HepG2 (cell line): ENCODE results near the gene SDC1. TPM values are rescaled to one million over a fixed set of nuclear protein-coding genes. Genes with fewer than 3 reads are reported as not detected.

Experiments
- AKAP8 ChIP-seq: sonication (generic); formaldehyde crosslinking; IDR thresholded peaks from 2 replicates; pipeline ENCODE4 v1.5.1; 2020; ENCODE audit warnings: mild to moderate bottlenecking, missing genetic modification reagents
- ARHGAP35 ChIP-seq: sonication (generic); formaldehyde crosslinking; IDR thresholded peaks from 2 replicates; pipeline ENCODE4 v1.9.0; 2022; ENCODE audit warnings: mild to moderate bottlenecking, inconsistent platforms, moderate library complexity, missing genetic modification reagents, borderline replicate concordance
- ATF4 ChIP-seq, 2 experiments: fragments of 450-650 bp in 1 of 2; sonication (generic) in 1 of 2; formaldehyde crosslinking; IDR thresholded peaks; 2 replicates each; pipeline versions ENCODE4 v1.5.0 to v1.8.0; 2020 to 2022; ENCODE audit warnings: mild to moderate bottlenecking in 1 of 2, missing genetic modification reagents in 1 of 2
- CENPX ChIP-seq: sonication (generic); formaldehyde crosslinking; IDR thresholded peaks from 2 replicates; pipeline ENCODE4 v1.9.0; 2021; ENCODE audit warnings: mild to moderate bottlenecking, missing genetic modification reagents, moderate library complexity
- EHMT2 ChIP-seq: fragments of 200-600 bp; sonication (generic); IDR thresholded peaks from 2 replicates; pipeline ENCODE4 v1.7.0; 2017; ENCODE audit warnings: antibody characterized with exemption, low read depth, low read length, borderline replicate concordance
- FOXO4 ChIP-seq: sonication (generic); formaldehyde crosslinking; conservative IDR thresholded peaks from 2 replicates; pipeline ENCODE4 v1.8.1; 2023; ENCODE audit warnings: missing genetic modification reagents
- GABPA ChIP-seq, 2 experiments: IDR thresholded peaks; 2 replicates each; pipeline ENCODE4 v1.6.1; 2011 to 2016; ENCODE audit warnings: low read depth in 2 of 2, low read length in 1 of 2, missing biosample characterization in 1 of 2, missing genetic modification characterization in 1 of 2
- HMG20A ChIP-seq: IDR thresholded peaks from 2 replicates; pipeline ENCODE4 v1.6.1; 2016; ENCODE audit warnings: borderline replicate concordance
- HMGA1 ChIP-seq: sonication (generic); formaldehyde crosslinking; conservative IDR thresholded peaks from 2 replicates; pipeline ENCODE4 v1.4.0; 2020; ENCODE audit warnings: missing genetic modification reagents
- HNF4A ChIP-seq: sonication (generic); formaldehyde crosslinking; IDR thresholded peaks from 2 replicates; pipeline ENCODE4 v1.4.0; 2020; ENCODE audit warnings: missing genetic modification reagents
- HNF4G ChIP-seq, 2 experiments: sonication (generic) in 1 of 2; formaldehyde crosslinking in 1 of 2; IDR thresholded peaks; 2 replicates each; pipeline versions ENCODE4 v1.4.0 to v1.6.1; 2011 to 2020; ENCODE audit warnings: borderline replicate concordance in 2 of 2, low read depth in 2 of 2, mild to moderate bottlenecking in 2 of 2, low read length in 1 of 2, missing genetic modification reagents in 1 of 2, moderate library complexity in 1 of 2
- MAFF ChIP-seq: IDR thresholded peaks from 2 replicates; pipeline ENCODE4 v1.6.1; 2011; ENCODE audit warnings: low read depth, low read length, improper control_type of control experiment
- NR1H2 ChIP-seq: sonication (generic); formaldehyde crosslinking; IDR thresholded peaks from 2 replicates; pipeline ENCODE4 v1.8.1; 2022; ENCODE audit warnings: low read depth, missing genetic modification reagents, borderline replicate concordance
- PAX8 ChIP-seq: sonication (generic); formaldehyde crosslinking; IDR thresholded peaks from 2 replicates; pipeline ENCODE4 v1.8.0; 2022; ENCODE audit warnings: mild to moderate bottlenecking, missing genetic modification reagents, borderline replicate concordance
- SALL1 ChIP-seq: sonication (generic); formaldehyde crosslinking; IDR thresholded peaks from 2 replicates; pipeline ENCODE4 v1.8.0; 2022; ENCODE audit warnings: mild to moderate bottlenecking, missing genetic modification reagents
- SMYD3 ChIP-seq: sonication (generic); formaldehyde crosslinking; IDR thresholded peaks from 2 replicates; pipeline ENCODE4 v1.8.1; 2023; ENCODE audit warnings: mild to moderate bottlenecking, missing genetic modification reagents
- SUZ12 ChIP-seq: fragments of 150-350 bp; IDR thresholded peaks from 2 replicates; pipeline ENCODE4 v1.6.1; 2014; ENCODE audit warnings: low read depth, low read length
- TBX2 ChIP-seq: sonication (generic); formaldehyde crosslinking; IDR thresholded peaks from 2 replicates; pipeline ENCODE4 v1.5.0; 2020; ENCODE audit warnings: missing genetic modification reagents, mild to moderate bottlenecking, borderline replicate concordance
- ZMYM2 ChIP-seq: sonication (generic); formaldehyde crosslinking; IDR thresholded peaks from 2 replicates; pipeline ENCODE4 v1.8.0; 2022; ENCODE audit warnings: mild to moderate bottlenecking, missing genetic modification reagents
- ZNF703 ChIP-seq: sonication (generic); formaldehyde crosslinking; IDR thresholded peaks from 2 replicates; pipeline ENCODE4 v1.5.1; 2020; ENCODE audit warnings: missing genetic modification reagents, mild to moderate bottlenecking, moderate library complexity, borderline replicate concordance
- polyA plus RNA-seq, 8 experiments: library from polyadenylated mRNA; depleted of rRNA in 3 of 8; stranded (reverse) in 7 of 8; unstranded in 1 of 8; fragments of >200 nt; fragmentation: Illumina TruSeq in 4 of 8; extraction: Trizol in 4 of 8; gene quantifications; 2 replicates each; pipeline versions ENCODE4 v1.2.1 to v1.2.3, GENCODE V29; 2011 to 2016; ENCODE audit warnings: low read depth in 4 of 8, missing spikeins in 1 of 8, mixed read lengths in 1 of 8; ENCODE audit not compliant: insufficient read depth in 1 of 8
- total RNA-seq, 5 experiments: library from RNA; depleted of rRNA; stranded (reverse); fragments of >200 nt; fragmentation: Illumina TruSeq; extraction: Trizol; gene quantifications; 2 replicates each; pipeline ENCODE4 v1.2.3, GENCODE V29; 2016; ENCODE audit warnings: low read depth in 1 of 5
- TF ChIP-seq, protein P1 (sequence below): sonication (generic); formaldehyde crosslinking; conservative IDR thresholded peaks from 2 replicates; pipeline ENCODE4 v1.4.0; 2020; ENCODE audit warnings: mild to moderate bottlenecking, missing genetic modification reagents, moderate library complexity
- TF ChIP-seq, protein P2 (sequence below): sonication (generic); formaldehyde crosslinking; conservative IDR thresholded peaks from 2 replicates; pipeline ENCODE4 v1.8.0; 2022; ENCODE audit warnings: mild to moderate bottlenecking, moderate library complexity, missing genetic modification reagents

The SDC1 gene
- total and polyA plus RNA-seq, 2 of the 13 experiments (the other 11 are each of a cell fraction or from before 2014, with no cell fraction given), result 108 to 119 TPM

DNA sequence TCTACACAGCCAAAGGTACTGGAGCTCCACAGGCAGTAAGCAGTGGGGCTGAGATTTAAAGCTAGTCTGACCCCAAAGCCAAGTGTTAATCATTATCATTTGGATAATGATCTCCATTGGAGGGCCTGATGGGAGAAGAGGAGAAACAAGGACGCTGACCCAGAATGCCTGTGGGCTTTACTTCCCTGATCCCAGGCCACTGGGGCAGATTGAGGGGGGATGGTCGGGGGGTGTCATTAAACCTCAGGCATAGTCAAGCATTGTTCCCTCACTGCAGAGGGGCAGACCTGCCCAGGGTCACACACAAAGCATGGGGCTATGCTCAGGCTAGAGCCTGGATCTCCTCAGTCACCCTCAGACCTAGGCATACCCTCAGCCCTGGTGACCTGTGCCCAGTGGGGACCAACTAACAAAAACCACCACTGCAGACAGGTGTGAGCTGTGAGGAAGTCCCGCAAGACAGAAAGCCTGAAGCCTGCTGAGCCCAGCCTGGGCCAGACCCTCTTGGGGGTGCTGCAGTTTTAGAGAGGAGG lies 53.4 kb downstream of the SDC1 start (continued):
- 0 out of 2 replicates have a peak, but pooled peaks have one; percentile 1 for TF ChIP-seq EHMT2
- no peak for TF ChIP-seq ZNF703 (CRISPR knock-in tag)
- TF ChIP-seq HNF4A (CRISPR knock-in tag), result peak; percentile 72
- TF ChIP-seq NR1H2 (CRISPR knock-in tag), result no peak
- TF ChIP-seq SMYD3 (CRISPR knock-in tag), result no peak
- TF ChIP-seq, protein P1, sequence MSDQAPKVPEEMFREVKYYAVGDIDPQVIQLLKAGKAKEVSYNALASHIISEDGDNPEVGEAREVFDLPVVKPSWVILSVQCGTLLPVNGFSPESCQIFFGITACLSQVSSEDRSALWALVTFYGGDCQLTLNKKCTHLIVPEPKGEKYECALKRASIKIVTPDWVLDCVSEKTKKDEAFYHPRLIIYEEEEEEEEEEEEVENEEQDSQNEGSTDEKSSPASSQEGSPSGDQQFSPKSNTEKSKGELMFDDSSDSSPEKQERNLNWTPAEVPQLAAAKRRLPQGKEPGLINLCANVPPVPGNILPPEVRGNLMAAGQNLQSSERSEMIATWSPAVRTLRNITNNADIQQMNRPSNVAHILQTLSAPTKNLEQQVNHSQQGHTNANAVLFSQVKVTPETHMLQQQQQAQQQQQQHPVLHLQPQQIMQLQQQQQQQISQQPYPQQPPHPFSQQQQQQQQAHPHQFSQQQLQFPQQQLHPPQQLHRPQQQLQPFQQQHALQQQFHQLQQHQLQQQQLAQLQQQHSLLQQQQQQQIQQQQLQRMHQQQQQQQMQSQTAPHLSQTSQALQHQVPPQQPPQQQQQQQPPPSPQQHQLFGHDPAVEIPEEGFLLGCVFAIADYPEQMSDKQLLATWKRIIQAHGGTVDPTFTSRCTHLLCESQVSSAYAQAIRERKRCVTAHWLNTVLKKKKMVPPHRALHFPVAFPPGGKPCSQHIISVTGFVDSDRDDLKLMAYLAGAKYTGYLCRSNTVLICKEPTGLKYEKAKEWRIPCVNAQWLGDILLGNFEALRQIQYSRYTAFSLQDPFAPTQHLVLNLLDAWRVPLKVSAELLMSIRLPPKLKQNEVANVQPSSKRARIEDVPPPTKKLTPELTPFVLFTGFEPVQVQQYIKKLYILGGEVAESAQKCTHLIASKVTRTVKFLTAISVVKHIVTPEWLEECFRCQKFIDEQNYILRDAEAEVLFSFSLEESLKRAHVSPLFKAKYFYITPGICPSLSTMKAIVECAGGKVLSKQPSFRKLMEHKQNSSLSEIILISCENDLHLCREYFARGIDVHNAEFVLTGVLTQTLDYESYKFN (CRISPR knock-in tag), result peak; percentile 45; the same call in 1 of the 2 replicates
- no peak for TF ChIP-seq HMG20A (CRISPR knock-in tag)
- TF ChIP-seq FOXO4 (CRISPR knock-in tag), result no peak
- TF ChIP-seq ATF4 (CRISPR knock-in tag; IDR thresholded peaks at IDR 0.05), result no peak
- peak; percentile 36; the same call in 1 of the 2 replicates for TF ChIP-seq SALL1 (CRISPR knock-in tag)
- TF ChIP-seq MAFF, result no peak
- no peak for TF ChIP-seq ZMYM2
- TF ChIP-seq, protein P2, sequence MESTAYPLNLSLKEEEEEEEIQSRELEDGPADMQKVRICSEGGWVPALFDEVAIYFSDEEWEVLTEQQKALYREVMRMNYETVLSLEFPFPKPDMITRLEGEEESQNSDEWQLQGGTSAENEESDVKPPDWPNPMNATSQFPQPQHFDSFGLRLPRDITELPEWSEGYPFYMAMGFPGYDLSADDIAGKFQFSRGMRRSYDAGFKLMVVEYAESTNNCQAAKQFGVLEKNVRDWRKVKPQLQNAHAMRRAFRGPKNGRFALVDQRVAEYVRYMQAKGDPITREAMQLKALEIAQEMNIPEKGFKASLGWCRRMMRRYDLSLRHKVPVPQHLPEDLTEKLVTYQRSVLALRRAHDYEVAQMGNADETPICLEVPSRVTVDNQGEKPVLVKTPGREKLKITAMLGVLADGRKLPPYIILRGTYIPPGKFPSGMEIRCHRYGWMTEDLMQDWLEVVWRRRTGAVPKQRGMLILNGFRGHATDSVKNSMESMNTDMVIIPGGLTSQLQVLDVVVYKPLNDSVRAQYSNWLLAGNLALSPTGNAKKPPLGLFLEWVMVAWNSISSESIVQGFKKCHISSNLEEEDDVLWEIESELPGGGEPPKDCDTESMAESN, result no peak
- no peak for TF ChIP-seq SUZ12
- no peak for TF ChIP-seq PAX8
- TF ChIP-seq GABPA (IDR thresholded peaks at IDR 0.05; ENCODE audit: low read depth, low read length), result no peak
- TF ChIP-seq GABPA (CRISPR knock-in tag; IDR thresholded peaks at IDR 0.05; ENCODE audit: low read depth), result no peak
- no peak; the same call in 1 of the 2 replicates for TF ChIP-seq HNF4G (IDR thresholded peaks at IDR 0.05; ENCODE audit: borderline replicate concordance, low read depth, low read length)
- no peak for TF ChIP-seq HNF4G (CRISPR knock-in tag; IDR thresholded peaks at IDR 0.05; ENCODE audit: borderline replicate concordance, low read depth)
- TF ChIP-seq CENPX (CRISPR knock-in tag), result no peak
- no peak for TF ChIP-seq ARHGAP35 (CRISPR knock-in tag)
- TF ChIP-seq TBX2, result peak; percentile 45; the same call in 1 of the 2 replicates
- TF ChIP-seq AKAP8 (CRISPR knock-in tag), result no peak
- no peak for TF ChIP-seq HMGA1 (CRISPR knock-in tag)
